GM18511 (cell line): ENCODE results near the gene NPPA.

Source experiments
- ATAC-seq: cut with Tn5 transposase; IDR thresholded peaks from one replicate; pipeline ENCODE4 v1.9.1; 2021; ENCODE audit warnings: mild to moderate bottlenecking, moderate library complexity; ENCODE audit not compliant: unreplicated experiment

NPPA gene

GRCh38 chr1:11845641-11846335 lies 1.8 kb downstream of the NPPA start:
- ATAC-seq: no peak

- ATAC-seq: no peak
Measured at GRCh38 chr1:11842154-11843041, 5.2 kb downstream of the NPPA start.

- ATAC-seq: no peak
Measured at GRCh38 chr1:11841245-11842153, 6.1 kb downstream of the NPPA start.

- no peak for ATAC-seq
Measured at GRCh38 chr1:11839727-11840705, 7.6 kb downstream of the NPPA start.

GRCh38 chr1:11838349-11839272 lies 9.0 kb downstream of the NPPA start:
- no peak for ATAC-seq

- no peak for ATAC-seq
Measured at GRCh38 chr1:11837767-11838348, 9.7 kb downstream of the NPPA start.

- no peak for ATAC-seq
Measured at GRCh38 chr1:11836955-11837766, 10.4 kb downstream of the NPPA start.

- no peak for ATAC-seq
Measured at GRCh38 chr1:11835441-11836225, 11.9 kb downstream of the NPPA start.

GRCh38 chr1:11833900-11834299 lies 13.7 kb downstream of the NPPA start:
- ATAC-seq: no peak

GRCh38 chr1:11833497-11833896 lies 14.1 kb downstream of the NPPA start:
- no peak for ATAC-seq

- ATAC-seq: no peak
Measured at GRCh38 chr1:11831945-11832725, 15.4 kb downstream of the NPPA start.

- ATAC-seq: no peak
Measured at GRCh38 chr1:11828511-11828910, 19.1 kb downstream of the NPPA start.

- ATAC-seq: no peak
Measured at GRCh38 chr1:11826946-11827345, 20.6 kb downstream of the NPPA start.

GRCh38 chr1:11825131-11825530 lies 22.5 kb downstream of the NPPA start:
- no peak for ATAC-seq

- ATAC-seq: no peak
Measured at GRCh38 chr1:11823366-11824137, 24.0 kb downstream of the NPPA start.
